ENCODE measurements around the gene MAP3K21. TPM values are rescaled to one million over a fixed set of nuclear protein-coding genes. Genes with fewer than 3 reads are reported as not detected.

The MAP3K21 gene
- total RNA-seq, 1 donor from 2014 or later = 11.0 TPM

DNA sequence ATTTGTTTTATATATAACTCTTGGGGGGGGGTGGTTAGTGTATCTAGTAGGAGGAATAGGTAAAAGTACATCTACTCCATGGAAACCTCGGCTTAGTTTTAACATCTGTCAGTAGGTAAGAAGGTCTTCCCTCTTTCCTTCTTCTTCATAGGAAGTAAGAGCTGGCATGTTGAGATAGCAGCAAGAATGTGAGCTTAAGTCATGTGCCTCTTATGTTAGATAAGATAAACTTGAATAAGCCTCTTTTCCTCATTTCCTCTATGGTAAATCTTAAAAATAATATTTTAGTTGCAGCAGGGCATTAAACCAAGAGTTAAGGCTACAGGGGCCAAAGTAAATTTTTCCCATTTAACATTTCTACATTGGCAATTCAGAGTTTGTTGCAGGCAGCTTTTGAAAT is 100.4 kb downstream of the MAP3K21 start:
- no peak overlapping the region for H3K4me3 ChIP-seq (ENCODE audit: low read depth, low read length)
- no peak for DNase-seq (ENCODE audit: low read depth)
- TF ChIP-seq, protein P1, sequence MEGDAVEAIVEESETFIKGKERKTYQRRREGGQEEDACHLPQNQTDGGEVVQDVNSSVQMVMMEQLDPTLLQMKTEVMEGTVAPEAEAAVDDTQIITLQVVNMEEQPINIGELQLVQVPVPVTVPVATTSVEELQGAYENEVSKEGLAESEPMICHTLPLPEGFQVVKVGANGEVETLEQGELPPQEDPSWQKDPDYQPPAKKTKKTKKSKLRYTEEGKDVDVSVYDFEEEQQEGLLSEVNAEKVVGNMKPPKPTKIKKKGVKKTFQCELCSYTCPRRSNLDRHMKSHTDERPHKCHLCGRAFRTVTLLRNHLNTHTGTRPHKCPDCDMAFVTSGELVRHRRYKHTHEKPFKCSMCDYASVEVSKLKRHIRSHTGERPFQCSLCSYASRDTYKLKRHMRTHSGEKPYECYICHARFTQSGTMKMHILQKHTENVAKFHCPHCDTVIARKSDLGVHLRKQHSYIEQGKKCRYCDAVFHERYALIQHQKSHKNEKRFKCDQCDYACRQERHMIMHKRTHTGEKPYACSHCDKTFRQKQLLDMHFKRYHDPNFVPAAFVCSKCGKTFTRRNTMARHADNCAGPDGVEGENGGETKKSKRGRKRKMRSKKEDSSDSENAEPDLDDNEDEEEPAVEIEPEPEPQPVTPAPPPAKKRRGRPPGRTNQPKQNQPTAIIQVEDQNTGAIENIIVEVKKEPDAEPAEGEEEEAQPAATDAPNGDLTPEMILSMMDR (conservative IDR thresholded peaks at IDR 0.05; ENCODE audit: low read depth, low read length) = no peak

DNA sequence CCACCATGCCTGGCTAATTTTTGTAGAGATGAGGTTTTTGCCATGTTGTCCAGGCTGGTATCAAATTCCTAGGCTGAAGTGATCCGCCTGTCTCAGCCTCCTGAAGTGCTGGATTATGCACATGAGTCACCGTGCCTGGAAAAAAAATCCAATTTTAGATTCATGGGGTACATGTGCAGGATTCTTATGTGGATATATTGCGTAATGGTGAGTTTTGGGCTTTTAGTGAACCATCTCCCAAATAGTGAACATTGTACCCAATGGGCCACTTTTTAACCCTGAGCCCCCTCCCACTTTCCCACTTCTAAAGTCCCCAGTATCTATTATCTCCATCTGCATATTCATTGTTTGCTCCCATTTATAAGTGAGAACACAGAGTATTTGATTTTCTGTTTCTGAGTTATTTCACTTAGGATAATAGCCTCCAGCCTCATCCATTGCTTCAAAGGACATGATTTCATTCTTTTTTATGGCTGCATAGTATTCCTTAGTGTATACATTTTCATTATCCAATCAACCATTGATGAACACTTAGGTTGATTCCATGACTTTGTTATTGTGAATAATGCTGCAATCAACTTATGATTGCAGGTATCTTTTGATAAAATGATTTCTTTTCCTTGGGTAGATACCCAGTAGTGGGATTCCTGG is 104.4 kb downstream of the MAP3K21 start:
- TF ChIP-seq, protein P1 (conservative IDR thresholded peaks at IDR 0.05; ENCODE audit: low read depth, low read length) = no peak
- no peak for DNase-seq (ENCODE audit: low read depth)
- no peak overlapping the region for H3K4me3 ChIP-seq (ENCODE audit: low read depth, low read length)

DNA sequence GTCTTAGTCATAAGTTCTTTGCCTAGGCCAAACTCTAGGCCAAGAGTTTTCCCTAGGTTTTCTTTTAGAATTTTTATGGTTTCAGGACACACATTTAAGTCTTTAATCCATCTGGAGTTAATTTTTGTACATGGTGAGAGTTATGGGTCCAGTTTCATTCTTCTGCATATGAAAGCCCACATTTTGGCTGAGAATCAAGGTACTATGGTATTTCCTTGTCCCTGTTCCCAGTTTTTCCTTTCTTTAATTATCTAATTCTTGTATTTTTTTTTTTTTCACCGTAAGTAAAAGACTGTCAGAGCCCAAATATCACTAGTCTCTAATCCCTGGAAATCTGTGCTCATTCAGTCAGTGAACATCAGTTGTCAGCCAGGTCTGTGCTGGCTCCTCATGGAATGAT is 105.4 kb downstream of the MAP3K21 start:
- no peak overlapping the region for H3K4me3 ChIP-seq (ENCODE audit: low read depth, low read length)
- DNase-seq (ENCODE audit: low read depth) = no peak
- TF ChIP-seq, protein P1 (conservative IDR thresholded peaks at IDR 0.05; ENCODE audit: low read depth, low read length) = no peak

DNA sequence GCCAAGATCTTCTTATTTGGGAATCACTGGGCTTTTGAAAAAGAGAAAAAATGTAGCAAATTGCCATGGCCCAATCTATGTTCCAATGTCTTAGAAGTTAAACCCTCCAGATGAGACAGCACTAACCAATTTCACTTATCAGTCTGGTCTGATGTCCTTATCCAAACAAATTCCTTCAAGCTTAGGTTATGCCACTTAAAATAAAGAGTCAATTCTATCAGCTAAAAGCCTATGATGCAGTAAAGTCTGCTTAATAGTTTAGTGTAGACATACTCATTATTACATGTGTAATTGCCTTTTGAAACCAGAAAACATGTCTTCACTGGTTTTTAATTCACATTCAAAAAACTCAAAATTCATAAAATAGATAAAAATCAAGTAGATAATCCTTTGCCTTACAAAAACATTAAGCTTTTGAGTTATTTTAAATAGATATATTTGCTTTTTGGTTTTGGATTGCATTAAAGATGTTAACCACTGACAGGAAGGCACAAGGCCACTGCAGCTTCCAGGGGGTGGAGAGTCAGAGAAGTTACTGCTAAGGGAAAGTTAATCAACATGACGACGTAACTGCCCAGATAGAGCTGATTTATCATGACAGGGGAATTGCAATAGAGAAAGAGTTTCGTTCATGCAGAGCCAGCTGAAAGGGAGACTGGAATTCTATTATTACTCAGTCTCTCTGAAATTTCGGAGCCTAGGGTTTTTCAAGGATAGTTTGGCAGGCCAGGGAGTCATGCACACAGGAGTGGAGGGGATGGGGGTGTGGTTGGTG is 106.1 kb downstream of the MAP3K21 start:
- TF ChIP-seq, protein P1 (conservative IDR thresholded peaks at IDR 0.05; ENCODE audit: low read depth, low read length) = no peak
- DNase-seq (ENCODE audit: low read depth) = no peak

More for the DNA sequence above, 106.1 kb downstream of the MAP3K21 start:
- H3K4me3 ChIP-seq (ENCODE audit: low read depth, low read length) = no peak overlapping the region

Other genes with a start within 250 kb of the MAP3K21 start
- 9.0 and 11.4 TPM in 2 replicates for gene PCNX2, start 32.0 kb upstream of the MAP3K21 start, total RNA-seq